Activated CD8-positive, alpha-beta memory T cell treated with anti-CD3 and anti-CD28 coated beads for 48 hours (primary cell): ENCODE measurements around the gene HOXA10.
A peak's percentile ranks its signal among the peaks of the same experiment; 100 is the strongest.

Source experiments
- DNase-seq, 3 experiments: peaks; one replicate each; pipeline ENCODE4 v3.0.0-alpha.2; 2020; ENCODE audit warnings: low read depth in 2 of 3, low spot score in 2 of 3

The HOXA10 gene

GRCh38 chr7:27203964-27204594, 30.0 kb upstream of the HOXA10 start:
- DNase-seq: no peak

GRCh38 chr7:27203365-27203953, 29.3 kb upstream of the HOXA10 start:
- DNase-seq: no peak

GRCh38 chr7:27202862-27203134, 28.7 kb upstream of the HOXA10 start:
- no peak for DNase-seq

- DNase-seq: no peak
These were observed 28.1 kb upstream of the HOXA10 start for GRCh38 chr7:27202018-27202861.

- no peak for DNase-seq
These were observed 27.5 kb upstream of the HOXA10 start for GRCh38 chr7:27201580-27202017.

GRCh38 chr7:27200761-27201579, 26.9 kb upstream of the HOXA10 start:
- DNase-seq: no peak

GRCh38 chr7:27199849-27200760, 26.0 kb upstream of the HOXA10 start, which contains the start of gene HOXA13:
Gene HOXA13 (minus strand): TSS chr7:27200091. CDS start chr7:27200077, 14 bp downstream.
- no peak for DNase-seq

- DNase-seq: no peak
These were observed 25.0 kb upstream of the HOXA10 start for GRCh38 chr7:27198871-27199801.

- DNase-seq: no peak
These were observed 24.2 kb upstream of the HOXA10 start for GRCh38 chr7:27198138-27198841.

GRCh38 chr7:27197137-27198042, 23.3 kb upstream of the HOXA10 start:
- DNase-seq: no peak

- peak in 2 of 3 experiments; percentile 70 to 74 for DNase-seq
These were observed 22.2 kb upstream of the HOXA10 start for GRCh38 chr7:27196287-27196767.

GRCh38 chr7:27194686-27195379, 20.7 kb upstream of the HOXA10 start:
- no peak for DNase-seq

GRCh38 chr7:27194002-27194352, 19.9 kb upstream of the HOXA10 start:
- DNase-seq: no peak

- no peak for DNase-seq
These were observed 19.3 kb upstream of the HOXA10 start for GRCh38 chr7:27193335-27194001.

- DNase-seq: no peak
These were observed 18.6 kb upstream of the HOXA10 start for GRCh38 chr7:27192546-27193334.
